Astrocyte (in vitro differentiated cells and primary cell): ENCODE data around the gene TMPRSS7. TPM values are rescaled to one million over a fixed set of nuclear protein-coding genes. Genes with fewer than 3 reads are reported as not detected.

ENCODE experiments used
- DNase-seq: peaks from one replicate; pipeline ENCODE4 v3.0.0-alpha.2; 2010; ENCODE audit warnings: low read depth
- FAIRE-seq: peaks from 2 replicates; lab custom pipeline; 2011; peaks lifted over from hg19 to GRCh38; lab: Jason Lieb, UNC
- H2AFZ ChIP-seq: 2 replicates; pipeline ENCODE4 v1.6.0; 2012; ENCODE audit warnings: low read depth, low read length, inconsistent platforms
- H3K27ac ChIP-seq: 2 replicates; pipeline ENCODE4 v1.5.1; 2011; ENCODE audit warnings: low read depth, low read length, inconsistent platforms
- H3K27me3 ChIP-seq: 2 replicates; pipeline ENCODE4 v1.6.0; 2011; ENCODE audit warnings: low read length, inconsistent platforms; ENCODE audit not compliant: insufficient read depth
- H3K36me3 ChIP-seq: 2 replicates; pipeline ENCODE4 v1.5.1; 2011; ENCODE audit warnings: low read length, inconsistent platforms; ENCODE audit not compliant: insufficient read depth
- H3K4me1 ChIP-seq: 2 replicates; pipeline ENCODE4 v1.5.1; 2011; ENCODE audit warnings: low read length, inconsistent platforms; ENCODE audit not compliant: insufficient read depth
- H3K4me2 ChIP-seq: 2 replicates; pipeline ENCODE4 v1.6.0; 2012; ENCODE audit warnings: low read length, inconsistent platforms
- H3K4me3 ChIP-seq: 2 replicates; pipeline ENCODE4 v1.5.1; 2011; ENCODE audit warnings: low read depth, mild to moderate bottlenecking, low read length, inconsistent platforms; ENCODE audit not compliant: insufficient read depth
- H3K79me2 ChIP-seq: 2 replicates; pipeline ENCODE4 v1.6.0; 2012; ENCODE audit warnings: mild to moderate bottlenecking, low read length, inconsistent platforms; ENCODE audit not compliant: insufficient read depth
- H3K9ac ChIP-seq: 2 replicates; pipeline ENCODE4 v1.6.0; 2012; ENCODE audit warnings: mild to moderate bottlenecking, low read length, inconsistent platforms
- H3K9me3 ChIP-seq: 2 replicates; pipeline ENCODE4 v1.5.1; 2012; ENCODE audit warnings: low read depth, mild to moderate bottlenecking, low read length, inconsistent platforms; ENCODE audit not compliant: insufficient read depth
- H4K20me1 ChIP-seq: 2 replicates; pipeline ENCODE4 v1.6.0; 2012; ENCODE audit warnings: low read length, inconsistent platforms; ENCODE audit not compliant: insufficient read depth
- H3K27ac Mint-ChIP-seq: one replicate; pipeline ENCODE4 v1.8.0; 2021; ENCODE audit warnings: mild to moderate bottlenecking, mixed read lengths; ENCODE audit not compliant: unreplicated experiment
- H3K27me3 Mint-ChIP-seq: one replicate; pipeline ENCODE4 v1.8.0; 2021; ENCODE audit warnings: low read depth, mixed read lengths; ENCODE audit not compliant: unreplicated experiment
- H3K36me3 Mint-ChIP-seq: one replicate; pipeline ENCODE4 v1.8.0; 2021; ENCODE audit warnings: low read depth, mixed read lengths; ENCODE audit not compliant: unreplicated experiment
- H3K4me1 Mint-ChIP-seq: one replicate; pipeline ENCODE4 v1.8.0; 2021; ENCODE audit warnings: low read depth, mixed read lengths; ENCODE audit not compliant: unreplicated experiment
- H3K4me3 Mint-ChIP-seq: one replicate; pipeline ENCODE4 v1.8.0; 2021; ENCODE audit warnings: mild to moderate bottlenecking, moderate library complexity, mixed read lengths; ENCODE audit not compliant: unreplicated experiment
- H3K9me3 Mint-ChIP-seq: one replicate; pipeline ENCODE4 v1.8.0; 2021; ENCODE audit warnings: mild to moderate bottlenecking, mixed read lengths; ENCODE audit not compliant: unreplicated experiment
- EZH2 ChIP-seq: IDR thresholded peaks from 2 replicates; pipeline ENCODE4 v1.6.1; 2012; ENCODE audit warnings: mild to moderate bottlenecking, low read length, inconsistent platforms; ENCODE audit not compliant: insufficient read depth
- total RNA-seq: library from RNA; stranded (reverse); gene quantifications from 2 replicates; pipeline ENCODE4 v1.2.1, GENCODE V29; 2021
- TF ChIP-seq, protein P1 (sequence below): IDR thresholded peaks from 2 replicates; pipeline ENCODE4 v1.5.1; 2011; ENCODE audit warnings: low read depth, mild to moderate bottlenecking, inconsistent platforms, low read length, moderate library complexity; ENCODE audit not compliant: insufficient read depth

TMPRSS7 gene
- total RNA-seq, 1 donor from 2014 or later = not detected

DNA sequence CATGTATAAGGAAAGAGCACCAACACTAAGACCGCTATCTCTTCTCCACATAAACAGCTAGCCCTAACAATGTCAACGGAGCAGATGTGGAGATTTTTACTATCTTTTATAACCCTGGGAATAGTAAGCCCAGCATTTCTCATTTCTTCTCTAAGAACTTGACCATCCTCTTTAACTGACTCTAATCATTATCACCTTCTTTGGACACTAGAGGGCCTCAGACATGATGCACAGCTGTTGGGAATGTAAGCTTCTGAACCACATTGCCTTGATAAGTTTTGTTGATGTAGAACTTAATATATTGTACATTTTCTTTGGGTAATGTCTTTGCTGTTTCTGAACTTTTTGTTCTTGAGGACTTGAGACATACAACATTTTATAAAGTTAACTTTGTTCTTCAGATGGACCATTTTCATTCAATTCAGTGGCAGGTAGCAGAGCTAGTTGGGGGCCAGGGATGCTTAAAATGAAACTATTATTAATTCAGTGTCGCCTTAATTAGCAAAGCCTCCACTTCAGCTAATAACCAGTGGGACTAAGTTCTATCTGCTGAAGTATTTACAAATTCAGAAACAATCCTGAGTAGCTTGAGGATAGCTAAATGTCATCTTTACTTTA is 45.4 kb upstream of the TMPRSS7 start:
- TF ChIP-seq, protein P1, sequence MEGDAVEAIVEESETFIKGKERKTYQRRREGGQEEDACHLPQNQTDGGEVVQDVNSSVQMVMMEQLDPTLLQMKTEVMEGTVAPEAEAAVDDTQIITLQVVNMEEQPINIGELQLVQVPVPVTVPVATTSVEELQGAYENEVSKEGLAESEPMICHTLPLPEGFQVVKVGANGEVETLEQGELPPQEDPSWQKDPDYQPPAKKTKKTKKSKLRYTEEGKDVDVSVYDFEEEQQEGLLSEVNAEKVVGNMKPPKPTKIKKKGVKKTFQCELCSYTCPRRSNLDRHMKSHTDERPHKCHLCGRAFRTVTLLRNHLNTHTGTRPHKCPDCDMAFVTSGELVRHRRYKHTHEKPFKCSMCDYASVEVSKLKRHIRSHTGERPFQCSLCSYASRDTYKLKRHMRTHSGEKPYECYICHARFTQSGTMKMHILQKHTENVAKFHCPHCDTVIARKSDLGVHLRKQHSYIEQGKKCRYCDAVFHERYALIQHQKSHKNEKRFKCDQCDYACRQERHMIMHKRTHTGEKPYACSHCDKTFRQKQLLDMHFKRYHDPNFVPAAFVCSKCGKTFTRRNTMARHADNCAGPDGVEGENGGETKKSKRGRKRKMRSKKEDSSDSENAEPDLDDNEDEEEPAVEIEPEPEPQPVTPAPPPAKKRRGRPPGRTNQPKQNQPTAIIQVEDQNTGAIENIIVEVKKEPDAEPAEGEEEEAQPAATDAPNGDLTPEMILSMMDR = peak; percentile 85
- no peak for TF ChIP-seq EZH2

DNA sequence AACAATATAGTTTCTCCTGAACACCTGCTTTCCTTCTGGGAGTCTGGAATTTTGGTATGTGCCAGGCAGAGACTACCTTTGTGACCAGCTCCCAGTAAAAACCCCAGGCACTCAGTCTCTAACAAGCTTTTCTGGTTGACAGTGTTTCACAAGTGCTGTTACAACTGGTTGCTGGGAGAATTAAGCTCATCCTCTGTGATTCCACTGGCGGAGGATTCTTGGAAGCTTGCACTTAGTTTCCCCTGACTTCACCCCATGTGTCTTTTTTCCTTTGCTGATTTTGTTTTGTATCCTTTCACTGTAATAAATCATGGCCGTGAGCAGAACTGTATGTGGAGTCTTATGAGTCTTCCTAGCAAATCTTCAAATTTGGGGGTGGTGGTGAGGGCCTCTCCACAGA is 41.5 kb upstream of the TMPRSS7 start:
- no peak overlapping the region for H3K4me3 Mint-ChIP-seq
- Histone ChIP-seq H3K4me3 (no peak overlapping the region), H3K79me2 (peaks cover 3% of the 10 kb centered on the region), H3K4me1 (no peaks in the 10 kb centered on the region), H3K27ac (no peak overlapping the region), H3K4me2 (no peak overlapping the region), H3K36me3 (peaks cover 16% of the 10 kb centered on the region), H4K20me1 (peaks cover 7% of the 10 kb centered on the region), H3K9me3 (no peaks in the 10 kb centered on the region), H3K9ac (no peak overlapping the region), H3K27me3 (no peaks in the 10 kb centered on the region), H2AFZ (no peak overlapping the region)
- TF ChIP-seq EZH2 = no peak
- TF ChIP-seq, protein P1 = no peak
- FAIRE-seq = no peak
- no peaks in the 10 kb centered on the region for H3K27me3 Mint-ChIP-seq
- no peak overlapping the region for H3K27ac Mint-ChIP-seq
- DNase-seq = no peak
- peaks cover 4% of the 10 kb centered on the region for H3K36me3 Mint-ChIP-seq
- no peaks in the 10 kb centered on the region for H3K4me1 Mint-ChIP-seq
- H3K9me3 Mint-ChIP-seq = no peaks in the 10 kb centered on the region

More for the DNA sequence above, 45.4 kb upstream of the TMPRSS7 start:
- Histone ChIP-seq H3K4me1 (no peaks in the 10 kb centered on the region), H3K79me2 (peaks cover 18% of the 10 kb centered on the region), H3K9me3 (no peaks in the 10 kb centered on the region), H3K9ac (no peak overlapping the region), H3K4me3 (no peak overlapping the region), H2AFZ (no peak overlapping the region), H4K20me1 (peaks cover 7% of the 10 kb centered on the region), H3K36me3 (peaks cover 29% of the 10 kb centered on the region), H3K27ac (no peak overlapping the region), H3K4me2 (no peak overlapping the region), H3K27me3 (no peaks in the 10 kb centered on the region)
- Mint-ChIP-seq H3K4me1 (no peaks in the 10 kb centered on the region), H3K36me3 (peaks cover 4% of the 10 kb centered on the region), H3K27ac (no peak overlapping the region), H3K27me3 (no peaks in the 10 kb centered on the region), H3K9me3 (no peaks in the 10 kb centered on the region), H3K4me3 (no peak overlapping the region)
- DNase-seq = peak; percentile 51
- FAIRE-seq = peak; percentile 91
